ENCODE measurements around the gene ELK4.

The ELK4 gene

GRCh38 chr1:205656236-205656635 is 24.4 kb upstream of the ELK4 start:
- no peak for DNase-seq (ENCODE audit: low read depth)
- TF ChIP-seq, protein P1, sequence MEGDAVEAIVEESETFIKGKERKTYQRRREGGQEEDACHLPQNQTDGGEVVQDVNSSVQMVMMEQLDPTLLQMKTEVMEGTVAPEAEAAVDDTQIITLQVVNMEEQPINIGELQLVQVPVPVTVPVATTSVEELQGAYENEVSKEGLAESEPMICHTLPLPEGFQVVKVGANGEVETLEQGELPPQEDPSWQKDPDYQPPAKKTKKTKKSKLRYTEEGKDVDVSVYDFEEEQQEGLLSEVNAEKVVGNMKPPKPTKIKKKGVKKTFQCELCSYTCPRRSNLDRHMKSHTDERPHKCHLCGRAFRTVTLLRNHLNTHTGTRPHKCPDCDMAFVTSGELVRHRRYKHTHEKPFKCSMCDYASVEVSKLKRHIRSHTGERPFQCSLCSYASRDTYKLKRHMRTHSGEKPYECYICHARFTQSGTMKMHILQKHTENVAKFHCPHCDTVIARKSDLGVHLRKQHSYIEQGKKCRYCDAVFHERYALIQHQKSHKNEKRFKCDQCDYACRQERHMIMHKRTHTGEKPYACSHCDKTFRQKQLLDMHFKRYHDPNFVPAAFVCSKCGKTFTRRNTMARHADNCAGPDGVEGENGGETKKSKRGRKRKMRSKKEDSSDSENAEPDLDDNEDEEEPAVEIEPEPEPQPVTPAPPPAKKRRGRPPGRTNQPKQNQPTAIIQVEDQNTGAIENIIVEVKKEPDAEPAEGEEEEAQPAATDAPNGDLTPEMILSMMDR (IDR thresholded peaks at IDR 0.05; ENCODE audit: control insufficient read depth, extremely low read depth, insufficient read depth), result no peak
- no peak overlapping the region for H3K4me3 ChIP-seq (ENCODE audit: low read depth, low read length)

DNA sequence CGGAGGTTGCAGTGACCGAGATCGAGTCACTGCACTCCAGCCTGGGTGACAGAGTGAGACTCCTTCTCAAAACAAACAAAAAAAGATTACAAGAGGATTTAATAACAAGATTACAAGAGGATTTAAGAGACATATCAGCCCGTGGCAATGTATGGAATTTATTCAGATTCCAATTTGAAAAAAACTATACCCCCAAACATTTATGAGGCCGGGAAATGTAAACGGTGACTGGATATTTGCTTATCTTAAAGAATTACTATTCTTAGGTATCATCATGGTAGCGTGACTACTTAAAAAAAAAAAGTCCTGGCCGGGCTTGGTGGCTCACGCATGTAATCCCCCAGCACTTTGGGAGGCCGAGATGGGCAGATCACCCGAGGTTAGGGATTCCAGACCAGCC is 21.2 kb upstream of the ELK4 start:
- no peak overlapping the region for H3K4me3 ChIP-seq (ENCODE audit: low read depth, low read length)
- TF ChIP-seq, protein P1 (IDR thresholded peaks at IDR 0.05; ENCODE audit: control insufficient read depth, extremely low read depth, insufficient read depth), result no peak
- DNase-seq (ENCODE audit: low read depth), result no peak

DNA sequence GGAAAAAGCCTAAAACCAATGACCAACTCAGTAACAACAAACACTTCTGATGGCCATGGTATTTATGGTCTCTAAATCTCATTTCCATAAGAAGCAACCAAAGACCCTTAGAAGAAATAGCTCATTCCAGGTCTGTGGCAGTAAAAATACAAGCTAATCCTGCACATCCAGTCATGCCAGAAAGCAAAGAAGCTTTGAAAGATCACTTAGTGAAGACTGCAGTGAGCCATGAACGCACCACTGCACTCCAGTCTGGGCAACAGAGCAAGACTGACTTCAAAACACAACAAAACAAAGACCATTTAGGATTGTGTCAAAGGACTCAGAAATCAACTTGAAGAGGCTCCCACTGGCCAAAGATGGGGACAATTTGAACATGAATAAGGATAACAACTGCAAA is 18.4 kb upstream of the ELK4 start:
- TF ChIP-seq, protein P1 (IDR thresholded peaks at IDR 0.05; ENCODE audit: control insufficient read depth, extremely low read depth, insufficient read depth), result no peak

GRCh38 chr1:205645519-205645918 is 13.7 kb upstream of the ELK4 start:
- no peak for DNase-seq (ENCODE audit: low read depth)
- no peak overlapping the region for H3K4me3 ChIP-seq (ENCODE audit: low read depth, low read length)
- TF ChIP-seq, protein P1 (IDR thresholded peaks at IDR 0.05; ENCODE audit: control insufficient read depth, extremely low read depth, insufficient read depth), result no peak

More for the DNA sequence above, 18.4 kb upstream of the ELK4 start:
- no peak overlapping the region for H3K4me3 ChIP-seq (ENCODE audit: low read depth, low read length)
- no peak for DNase-seq (ENCODE audit: low read depth)

DNA sequence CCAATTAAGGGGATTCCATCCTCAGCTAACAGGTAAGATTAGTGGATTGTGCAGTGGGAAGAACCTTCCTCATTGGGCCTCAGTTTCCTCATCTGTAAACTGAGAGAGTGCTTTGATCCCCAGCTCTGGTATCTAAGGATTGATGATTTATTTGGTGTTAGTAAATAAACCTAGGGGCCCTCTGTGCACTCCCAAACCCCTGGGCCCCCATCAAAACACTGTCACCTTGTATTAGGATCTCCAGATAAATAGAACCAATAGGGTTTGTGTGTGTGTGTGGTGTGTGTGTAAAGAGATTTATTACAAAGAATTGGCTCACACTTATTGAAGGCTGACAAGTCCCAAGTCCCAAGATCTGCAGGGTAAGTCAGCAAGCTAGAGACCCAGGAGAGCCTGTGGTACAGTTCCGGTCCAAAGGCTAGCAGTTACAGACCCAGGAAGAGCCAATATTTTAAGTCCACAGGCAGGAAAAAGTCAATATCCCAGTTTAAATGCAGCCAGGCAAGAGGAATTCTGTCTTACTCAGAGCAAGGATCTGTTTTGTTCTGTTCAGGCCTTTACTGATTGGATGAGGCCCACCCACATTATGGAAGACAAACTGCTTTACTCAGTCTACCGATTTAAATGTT is 11.0 kb upstream of the ELK4 start:
- no peak for DNase-seq (ENCODE audit: low read depth)
- no peak overlapping the region for H3K4me3 ChIP-seq (ENCODE audit: low read depth, low read length)
- TF ChIP-seq, protein P1 (IDR thresholded peaks at IDR 0.05; ENCODE audit: control insufficient read depth, extremely low read depth, insufficient read depth), result no peak

- H3K4me3 ChIP-seq (ENCODE audit: low read depth, low read length), result no peak overlapping the region
- no peak for DNase-seq (ENCODE audit: low read depth)
- TF ChIP-seq, protein P1 (IDR thresholded peaks at IDR 0.05; ENCODE audit: control insufficient read depth, extremely low read depth, insufficient read depth), result no peak
Measured at GRCh38 chr1:205639567-205639966, 7.8 kb upstream of the ELK4 start.

- TF ChIP-seq, protein P1 (IDR thresholded peaks at IDR 0.05; ENCODE audit: control insufficient read depth, extremely low read depth, insufficient read depth), result no peak
- no peak for DNase-seq (ENCODE audit: low read depth)
- no peak overlapping the region for H3K4me3 ChIP-seq (ENCODE audit: low read depth, low read length)
Measured at GRCh38 chr1:205637854-205638468, 6.2 kb upstream of the ELK4 start.

All from LNCaP clone FGC (cell line).